Measurements from ENCODE around the gene SPDYA. TPM values are rescaled to one million over a fixed set of nuclear protein-coding genes. Genes with fewer than 3 reads are reported as not detected.

Gene SPDYA
- total RNA-seq, 4 donors from 2014 or later, result 1.00 to 1.8 (median 1.4) TPM; not detected in 1

GRCh38 chr2:28824870-28825269 lies 14.2 kb downstream of the SPDYA start:
- no peaks in the 10 kb centered on the region for H3K4me1 ChIP-seq
- intact Hi-C loops (cut with DNase I; ENCODE audit: low total_unique reads), result no loop called here
- no peak overlapping the region for H3K4me3 ChIP-seq
- DNase-seq, result no peak
- TF ChIP-seq CTCF (IDR thresholded peaks at IDR 0.05) (no peak), POLR2A (IDR thresholded peaks at IDR 0.05) (no peak), EP300 (IDR thresholded peaks at IDR 0.05; ENCODE audit: low read depth) (no peak), POLR2AphosphoS5 (IDR thresholded peaks at IDR 0.05) (no peak)
- in situ Hi-C loops (cut with MboI; ENCODE audit: low pct_ligation_motif_present in 1 of 4, low pct_unique_long_range_greater_than_20kb in 1 of 4, low sequenced_read_pairs in 3 of 4), result loop anchor here in 2 of 4 donors (25.0 kb wide), 2 partner anchors 362 to 387 kb away; no protein-coding TSS in a partner anchor
- H3K27me3 ChIP-seq, result peaks cover 3% of the 10 kb centered on the region
- no peaks in the 10 kb centered on the region for H3K36me3 ChIP-seq
- no peaks in the 10 kb centered on the region for H3K9me3 ChIP-seq
- H3K27ac ChIP-seq, result no peak overlapping the region

DNA sequence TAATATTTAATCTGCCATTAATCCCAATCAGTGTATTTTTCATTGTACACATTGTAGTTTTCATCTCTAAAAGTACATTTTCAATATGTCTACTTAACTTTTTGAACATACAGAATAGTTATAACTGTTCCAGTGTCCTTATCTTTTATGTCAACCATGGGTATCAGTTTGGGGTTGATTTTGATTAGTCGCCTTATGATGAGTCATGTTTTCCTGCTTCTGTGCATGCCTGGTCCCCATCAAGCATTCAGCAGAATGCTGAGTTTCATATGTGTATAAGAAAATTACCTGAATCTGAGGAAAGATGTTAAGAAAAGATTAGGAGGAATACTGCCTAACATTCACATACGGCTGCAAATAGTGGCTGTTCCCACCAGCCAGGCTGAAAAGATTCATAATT lies 17.7 kb downstream of the SPDYA start:
- DNase-seq, result no peak
- WGBS, 2 donors (ENCODE audit: low coverage in 1 of 2), result 80 to 87% methylated on average over 2 of the region's 2 CpGs
- Histone ChIP-seq H3K27me3 (peaks cover 3% of the 10 kb centered on the region), H3K4me3 (no peak overlapping the region), H3K9me3 (no peaks in the 10 kb centered on the region), H3K4me1 (no peaks in the 10 kb centered on the region), H3K27ac (no peak overlapping the region), H3K36me3 (no peaks in the 10 kb centered on the region)
- TF ChIP-seq POLR2A (IDR thresholded peaks at IDR 0.05) (no peak), POLR2AphosphoS5 (IDR thresholded peaks at IDR 0.05) (no peak), EP300 (IDR thresholded peaks at IDR 0.05; ENCODE audit: low read depth) (no peak), CTCF (IDR thresholded peaks at IDR 0.05) (no peak)
- intact Hi-C loops (cut with DNase I; ENCODE audit: low total_unique reads) (no loop called here), in situ Hi-C loops (cut with MboI; ENCODE audit: low pct_ligation_motif_present in 1 of 4, low pct_unique_long_range_greater_than_20kb in 1 of 4, low sequenced_read_pairs in 3 of 4) (loop anchor here in 2 of 4 donors (25.0 kb wide), 2 partner anchors 359 to 384 kb away; no protein-coding TSS in a partner anchor)

- in situ Hi-C loops (cut with MboI; ENCODE audit: low pct_ligation_motif_present in 1 of 4, low pct_unique_long_range_greater_than_20kb in 1 of 4, low sequenced_read_pairs in 3 of 4), result loop anchor here in 2 of 4 donors (25.0 kb wide), 2 partner anchors 353 to 378 kb away; no protein-coding TSS in a partner anchor
- WGBS, 2 donors (ENCODE audit: low coverage in 1 of 2), result 94 to 100% methylated on average over 2 of the region's 2 CpGs
- TF ChIP-seq EP300 (IDR thresholded peaks at IDR 0.05; ENCODE audit: low read depth), result no peak
- DNase-seq, result no peak
- H3K4me1 ChIP-seq, result no peaks in the 10 kb centered on the region
- no peak overlapping the region for H3K27ac ChIP-seq
- H3K27me3 ChIP-seq, result no peaks in the 10 kb centered on the region
- H3K4me3 ChIP-seq, result no peak overlapping the region
- H3K36me3 ChIP-seq, result no peaks in the 10 kb centered on the region
- intact Hi-C loops (cut with DNase I; ENCODE audit: low total_unique reads), result no loop called here
- H3K9me3 ChIP-seq, result no peaks in the 10 kb centered on the region
These were observed 23.3 kb downstream of the SPDYA start for GRCh38 chr2:28833740-28834470.

DNA sequence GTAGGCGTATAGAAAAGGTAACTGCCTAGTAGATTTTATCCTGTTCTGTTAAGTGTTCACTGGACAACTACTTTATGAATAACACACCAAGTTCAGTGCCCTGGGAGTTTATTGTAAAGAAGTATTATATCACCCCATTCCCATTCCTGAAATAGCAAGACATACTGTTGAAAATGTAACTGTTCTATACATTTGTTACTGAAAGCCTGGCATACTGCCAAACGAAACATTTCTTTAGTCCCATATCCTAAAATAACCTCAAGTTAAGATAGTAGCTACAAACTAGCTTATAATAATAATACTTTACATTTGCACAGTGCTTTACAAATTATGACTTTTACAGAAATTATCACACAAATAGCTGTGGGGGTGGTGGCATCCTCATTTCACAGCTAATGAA lies 25.1 kb downstream of the SPDYA start:
- intact Hi-C loops (cut with DNase I; ENCODE audit: low total_unique reads) (no loop called here), in situ Hi-C loops (cut with MboI; ENCODE audit: low pct_ligation_motif_present in 1 of 4, low pct_unique_long_range_greater_than_20kb in 1 of 4, low sequenced_read_pairs in 3 of 4) (loop anchor here in 2 of 4 donors (25.0 kb wide), 2 partner anchors 352 to 377 kb away; no protein-coding TSS in a partner anchor)
- Histone ChIP-seq H3K4me1 (no peaks in the 10 kb centered on the region), H3K27ac (no peak overlapping the region), H3K36me3 (no peaks in the 10 kb centered on the region), H3K9me3 (no peaks in the 10 kb centered on the region), H3K27me3 (no peaks in the 10 kb centered on the region), H3K4me3 (no peak overlapping the region)
- 65 to 68% methylated on average over 2 of the region's 2 CpGs for WGBS, 2 donors (ENCODE audit: low coverage in 1 of 2)
- TF ChIP-seq EP300 (IDR thresholded peaks at IDR 0.05; ENCODE audit: low read depth), result no peak
- TF ChIP-seq POLR2AphosphoS5 (IDR thresholded peaks at IDR 0.05), result no peak
- TF ChIP-seq POLR2A (IDR thresholded peaks at IDR 0.05), result no peak
- TF ChIP-seq CTCF (IDR thresholded peaks at IDR 0.05), result no peak
- no peak for DNase-seq
